HS-27A (cell line): Measurements from ENCODE around the gene FCER2.

ENCODE experiments used
- DNase-seq: peaks from one replicate; pipeline ENCODE4 v3.0.0-alpha.2; 2012; ENCODE audit warnings: low read depth, missing footprints

Gene FCER2

GRCh38 chr19:7676854-7677253 lies 25.1 kb downstream of the FCER2 start, which contains the start of gene MCEMP1:
MCEMP1 (plus strand) TSS chr19:7677090; CDS start chr19:7677121, 31 bp downstream.
- DNase-seq = no peak

- no peak for DNase-seq
These were observed 25.6 kb downstream of the FCER2 start for GRCh38 chr19:7676376-7676775.

- DNase-seq = no peak
These were observed 27.6 kb downstream of the FCER2 start for GRCh38 chr19:7674010-7675005.

GRCh38 chr19:7672522-7672921 lies 29.4 kb downstream of the FCER2 start:
- DNase-seq = no peak

- no peak for DNase-seq
These were observed 31.1 kb downstream of the FCER2 start for GRCh38 chr19:7670790-7671189.

GRCh38 chr19:7670150-7670783 lies 31.7 kb downstream of the FCER2 start:
- no peak for DNase-seq

- no peak for DNase-seq
These were observed 32.3 kb downstream of the FCER2 start for GRCh38 chr19:7669641-7670040.

- DNase-seq = no peak
These were observed 33.1 kb downstream of the FCER2 start, which contains the start of gene RETN for GRCh38 chr19:7668842-7669241. RETN (plus strand) TSS chr19:7669049; CDS start chr19:7669327, 278 bp downstream.

GRCh38 chr19:7665076-7665475 lies 36.9 kb downstream of the FCER2 start:
- no peak for DNase-seq

- DNase-seq = no peak
These were observed 38.2 kb downstream of the FCER2 start for GRCh38 chr19:7663706-7664105.

- DNase-seq = no peak
These were observed 39.3 kb downstream of the FCER2 start for GRCh38 chr19:7662657-7663056.

GRCh38 chr19:7661744-7662538 lies 40.0 kb downstream of the FCER2 start:
- DNase-seq = no peak

- DNase-seq = no peak
These were observed 43.7 kb downstream of the FCER2 start for GRCh38 chr19:7658219-7658686.

GRCh38 chr19:7657131-7657751 lies 44.7 kb downstream of the FCER2 start:
- DNase-seq = no peak

GRCh38 chr19:7655581-7655980 lies 46.4 kb downstream of the FCER2 start:
- DNase-seq = no peak

GRCh38 chr19:7654401-7654800 lies 47.5 kb downstream of the FCER2 start:
- DNase-seq = no peak

- peak; percentile 34 for DNase-seq
These were observed 49.8 kb downstream of the FCER2 start for GRCh38 chr19:7652061-7652641.

GRCh38 chr19:7650148-7650547 lies 51.8 kb downstream of the FCER2 start:
- DNase-seq = no peak

- DNase-seq = no peak
These were observed 53.5 kb downstream of the FCER2 start for GRCh38 chr19:7648265-7649014.

- no peak for DNase-seq
These were observed 54.8 kb downstream of the FCER2 start for GRCh38 chr19:7647156-7647555.

- DNase-seq = no peak
These were observed 55.6 kb downstream of the FCER2 start for GRCh38 chr19:7646426-7646700.
